GM11168 (cell line): ENCODE measurements around the gene ZNF555.

Source experiments
- in situ Hi-C: fragments of 300-500 bp; cut with MboI; formaldehyde crosslinking; loops from one replicate; pipeline ENCODE4 v1.12.0; 2022; ENCODE audit warnings: low sequenced_read_pairs; ENCODE audit not compliant: unreplicated experiment

Gene ZNF555

GRCh38 chr19:2906631-2907195 lies 65.4 kb downstream of the ZNF555 start:
- in situ Hi-C loops = no loop called here
